Measurements from ENCODE around the gene LOXL4. TPM values are rescaled to one million over a fixed set of nuclear protein-coding genes. Genes with fewer than 3 reads are reported as not detected.
A peak's percentile ranks its signal among the peaks of the same experiment; 100 is the strongest.

The LOXL4 gene
- total and polyA plus RNA-seq, 2 donors from 2014 or later, result 3.4 to 15.1 TPM

DNA sequence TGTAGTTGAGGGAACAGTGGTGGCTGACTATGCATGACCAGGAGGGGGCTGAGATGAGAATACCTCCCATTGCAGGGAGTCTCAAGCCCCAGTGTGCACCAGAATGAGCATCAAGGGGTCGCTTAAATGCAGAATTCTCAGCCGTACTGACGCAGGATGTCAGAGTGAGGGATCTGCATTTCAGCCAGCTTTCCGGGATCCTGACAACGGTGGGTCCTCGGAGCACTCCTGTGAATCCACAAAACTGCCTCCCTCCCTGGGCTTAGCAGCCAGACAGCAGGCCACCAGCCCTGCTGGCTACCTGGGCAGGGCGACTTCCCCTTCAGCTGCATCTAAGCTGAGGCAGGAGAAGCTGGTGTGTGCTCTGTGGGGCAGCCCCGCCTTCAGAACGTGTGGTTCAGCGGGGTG, 21.8 kb upstream of the LOXL4 start:
- TF ChIP-seq, protein P1, sequence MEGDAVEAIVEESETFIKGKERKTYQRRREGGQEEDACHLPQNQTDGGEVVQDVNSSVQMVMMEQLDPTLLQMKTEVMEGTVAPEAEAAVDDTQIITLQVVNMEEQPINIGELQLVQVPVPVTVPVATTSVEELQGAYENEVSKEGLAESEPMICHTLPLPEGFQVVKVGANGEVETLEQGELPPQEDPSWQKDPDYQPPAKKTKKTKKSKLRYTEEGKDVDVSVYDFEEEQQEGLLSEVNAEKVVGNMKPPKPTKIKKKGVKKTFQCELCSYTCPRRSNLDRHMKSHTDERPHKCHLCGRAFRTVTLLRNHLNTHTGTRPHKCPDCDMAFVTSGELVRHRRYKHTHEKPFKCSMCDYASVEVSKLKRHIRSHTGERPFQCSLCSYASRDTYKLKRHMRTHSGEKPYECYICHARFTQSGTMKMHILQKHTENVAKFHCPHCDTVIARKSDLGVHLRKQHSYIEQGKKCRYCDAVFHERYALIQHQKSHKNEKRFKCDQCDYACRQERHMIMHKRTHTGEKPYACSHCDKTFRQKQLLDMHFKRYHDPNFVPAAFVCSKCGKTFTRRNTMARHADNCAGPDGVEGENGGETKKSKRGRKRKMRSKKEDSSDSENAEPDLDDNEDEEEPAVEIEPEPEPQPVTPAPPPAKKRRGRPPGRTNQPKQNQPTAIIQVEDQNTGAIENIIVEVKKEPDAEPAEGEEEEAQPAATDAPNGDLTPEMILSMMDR (IDR thresholded peaks at IDR 0.05; ENCODE audit: borderline replicate concordance, extremely low read depth, insufficient read depth), result no peak

DNA sequence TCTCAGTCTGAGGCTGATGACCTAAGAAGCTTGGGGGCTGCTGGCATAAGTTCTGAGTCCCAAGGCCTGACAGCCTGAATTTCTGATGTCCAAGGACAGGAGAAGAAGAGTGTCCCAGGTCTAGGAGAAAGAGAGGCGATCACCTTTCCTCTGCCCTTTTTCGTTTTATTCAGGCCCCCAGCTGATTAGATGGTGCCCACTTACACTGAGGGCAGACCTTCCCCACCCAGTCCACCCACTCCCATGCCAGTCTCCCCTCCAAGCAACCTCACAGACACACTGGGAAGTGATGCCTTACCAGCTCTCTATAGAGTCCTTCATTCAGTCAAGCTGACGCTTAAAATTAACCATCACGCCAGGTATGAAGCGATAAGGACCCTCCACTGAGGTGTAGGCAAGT, 19.3 kb upstream of the LOXL4 start:
- no peak for DNase-seq
- no peaks in the 10 kb centered on the region for H3K4me1 ChIP-seq (ENCODE audit: control insufficient read depth in 2 of 3, insufficient read depth in 2 of 3, low read depth in 1 of 3, low read length in 3 of 3)
- no peaks in the 10 kb centered on the region for H3K36me3 ChIP-seq (ENCODE audit: control insufficient read depth in 2 of 3, insufficient read depth in 3 of 3, low read length in 3 of 3)
- H3K4me3 ChIP-seq (ENCODE audit: low read length in 3 of 3), result no peak overlapping the region
- no peak overlapping the region for H3K9ac ChIP-seq (ENCODE audit: low read length in 3 of 3)
- no peaks in the 10 kb centered on the region for H3K27me3 ChIP-seq (ENCODE audit: control insufficient read depth, insufficient read depth, low read length)
- no peak overlapping the region for H3K27ac ChIP-seq (ENCODE audit: low read depth in 2 of 2, low read length in 2 of 2)
- H3K9me3 ChIP-seq (ENCODE audit: control insufficient read depth in 2 of 3, insufficient read depth in 1 of 3, low read length in 3 of 3), result no peaks in the 10 kb centered on the region
- TF ChIP-seq, protein P1 (IDR thresholded peaks at IDR 0.05; ENCODE audit: borderline replicate concordance, extremely low read depth, insufficient read depth), result no peak
- intact Hi-C loops (cut with DNase I), result no loop called here
- no peak for FAIRE-seq

More for the DNA sequence above, 21.8 kb upstream of the LOXL4 start:
- H3K4me1 ChIP-seq (ENCODE audit: control insufficient read depth in 2 of 3, insufficient read depth in 2 of 3, low read depth in 1 of 3, low read length in 3 of 3), result peaks cover 0 to 8% (median 0%) of the 10 kb centered on the region in 3 donors
- H3K9me3 ChIP-seq (ENCODE audit: control insufficient read depth in 2 of 3, insufficient read depth in 1 of 3, low read length in 3 of 3), result no peaks in the 10 kb centered on the region
- H3K27ac ChIP-seq (ENCODE audit: low read depth in 2 of 2, low read length in 2 of 2), result no peak overlapping the region
- H3K9ac ChIP-seq (ENCODE audit: low read length in 3 of 3), result no peak overlapping the region
- no peaks in the 10 kb centered on the region for H3K36me3 ChIP-seq (ENCODE audit: control insufficient read depth in 2 of 3, insufficient read depth in 3 of 3, low read length in 3 of 3)
- intact Hi-C loops (cut with DNase I), result no loop called here
- no peak for DNase-seq
- no peak for FAIRE-seq
- H3K27me3 ChIP-seq (ENCODE audit: control insufficient read depth, insufficient read depth, low read length), result no peaks in the 10 kb centered on the region
- H3K4me3 ChIP-seq (ENCODE audit: low read length in 3 of 3), result no peak overlapping the region

DNA sequence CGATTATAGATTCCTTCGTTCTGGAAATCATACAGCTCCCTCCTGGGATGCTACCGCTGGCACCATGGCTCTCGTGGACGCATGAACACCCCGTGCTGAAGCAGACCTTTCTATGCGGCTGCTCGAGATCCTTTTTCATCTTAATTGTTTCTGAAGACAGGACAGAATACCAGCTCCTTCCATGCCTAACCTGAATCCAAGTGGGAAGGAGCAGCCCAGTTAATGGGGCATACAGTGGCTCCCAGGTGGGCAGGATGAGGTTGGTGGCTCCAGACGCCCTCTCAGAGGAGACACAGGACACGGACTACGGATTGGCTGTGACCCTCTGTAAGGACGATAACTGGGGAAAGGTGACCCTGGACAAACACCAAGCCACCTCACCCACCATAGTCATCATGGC, 18.4 kb upstream of the LOXL4 start:
- no peaks in the 10 kb centered on the region for H3K4me1 ChIP-seq (ENCODE audit: control insufficient read depth in 2 of 3, insufficient read depth in 2 of 3, low read depth in 1 of 3, low read length in 3 of 3)
- no peak overlapping the region for H3K4me3 ChIP-seq (ENCODE audit: low read length in 3 of 3)
- H3K27ac ChIP-seq (ENCODE audit: low read depth in 2 of 2, low read length in 2 of 2), result no peak overlapping the region
- no peak overlapping the region for H3K9ac ChIP-seq (ENCODE audit: low read length in 3 of 3)
- DNase-seq (peak in 2 of 5 donors; percentile 50 to 53), FAIRE-seq (no peak)
- no peaks in the 10 kb centered on the region for H3K27me3 ChIP-seq (ENCODE audit: control insufficient read depth, insufficient read depth, low read length)
- TF ChIP-seq, protein P1 (IDR thresholded peaks at IDR 0.05; ENCODE audit: borderline replicate concordance, extremely low read depth, insufficient read depth), result no peak
- peaks cover 0 to under 1% (median 0%) of the 10 kb centered on the region in 3 donors for H3K9me3 ChIP-seq (ENCODE audit: control insufficient read depth in 2 of 3, insufficient read depth in 1 of 3, low read length in 3 of 3)
- intact Hi-C loops (cut with DNase I), result no loop called here
- no peaks in the 10 kb centered on the region for H3K36me3 ChIP-seq (ENCODE audit: control insufficient read depth in 2 of 3, insufficient read depth in 3 of 3, low read length in 3 of 3)

DNA sequence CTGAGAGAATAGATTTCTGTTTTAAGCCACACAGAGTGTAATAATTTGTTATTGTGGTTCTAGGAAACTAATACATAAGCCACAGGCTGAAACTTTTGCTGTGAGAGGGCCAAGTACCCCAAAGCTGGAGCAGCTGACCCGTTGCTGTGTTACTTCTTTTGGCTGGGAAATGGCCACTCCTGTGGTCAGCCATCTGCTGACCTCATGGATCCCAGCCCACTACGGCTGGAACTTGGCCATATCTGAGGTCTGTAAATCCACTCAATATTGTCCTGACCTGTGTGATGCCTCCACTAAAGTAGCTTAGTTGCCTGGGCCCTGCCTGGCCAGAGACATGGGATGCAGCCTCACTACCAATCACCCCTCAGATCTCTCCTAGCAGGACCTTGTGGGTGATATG, 17.4 kb upstream of the LOXL4 start:
- H3K9me3 ChIP-seq (ENCODE audit: control insufficient read depth in 2 of 3, insufficient read depth in 1 of 3, low read length in 3 of 3), result peaks cover 0 to 8% (median 0%) of the 10 kb centered on the region in 3 donors
- no peaks in the 10 kb centered on the region for H3K27me3 ChIP-seq (ENCODE audit: control insufficient read depth, insufficient read depth, low read length)
- FAIRE-seq (no peak), DNase-seq (no peak)
- H3K4me3 ChIP-seq (ENCODE audit: low read length in 3 of 3), result no peak overlapping the region
- no peaks in the 10 kb centered on the region for H3K4me1 ChIP-seq (ENCODE audit: control insufficient read depth in 2 of 3, insufficient read depth in 2 of 3, low read depth in 1 of 3, low read length in 3 of 3)
- H3K9ac ChIP-seq (ENCODE audit: low read length in 3 of 3), result no peak overlapping the region
- TF ChIP-seq, protein P1 (IDR thresholded peaks at IDR 0.05; ENCODE audit: borderline replicate concordance, extremely low read depth, insufficient read depth), result no peak
- H3K27ac ChIP-seq (ENCODE audit: low read depth in 2 of 2, low read length in 2 of 2), result no peak overlapping the region
- no peaks in the 10 kb centered on the region for H3K36me3 ChIP-seq (ENCODE audit: control insufficient read depth in 2 of 3, insufficient read depth in 3 of 3, low read length in 3 of 3)
- intact Hi-C loops (cut with DNase I), result no loop called here

Data from kidney (tissue), 14 donors.